ENCODE data around the gene DNAJC30. TPM values are rescaled to one million over a fixed set of nuclear protein-coding genes. Genes with fewer than 3 reads are reported as not detected.
"Not testable (repeated sequence)": the region's sequence is repeated elsewhere in the genome, so short reads cannot be mapped to it uniquely, and the experiment has no call there.

The DNAJC30 gene
- total and polyA plus RNA-seq, 2 donors (not counting 1 experiment from before 2014, with no cell fraction given), result 3.8 to 7.3 TPM

- H3K4me1 ChIP-seq (ENCODE audit: control insufficient read depth, extremely low read depth, insufficient read depth, low read length), result peaks cover 2% of the 10 kb centered on the region
- H4K20me1 ChIP-seq (ENCODE audit: control insufficient read depth, extremely low read depth, insufficient read depth, low read length), result no peaks in the 10 kb centered on the region
- TF ChIP-seq EZH2 (IDR thresholded peaks at IDR 0.05; ENCODE audit: low read length, missing control alignments) (no peak), CTCF (conservative IDR thresholded peaks at IDR 0.05 in 1 of 2, IDR thresholded peaks at IDR 0.05 in 1 of 2; ENCODE audit: low read depth in 1 of 2, low read length in 2 of 2) (no peak)
- H2AFZ ChIP-seq (ENCODE audit: low read length), result no peak overlapping the region
- H3K36me3 ChIP-seq (ENCODE audit: control insufficient read depth, insufficient read depth, low read length), result no peaks in the 10 kb centered on the region
- no peak overlapping the region for H3K9ac ChIP-seq (ENCODE audit: insufficient read depth, low read length)
- no peak overlapping the region for H3K4me3 ChIP-seq (replicated peaks in 1 of 4; ENCODE audit: control extremely low read depth in 1 of 4, insufficient read depth in 1 of 4, low read depth in 3 of 4, low read length in 4 of 4)
- H3K27me3 ChIP-seq (ENCODE audit: control insufficient read depth, insufficient read depth, low read length), result no peaks in the 10 kb centered on the region
- H3K9me3 ChIP-seq (ENCODE audit: control insufficient read depth, insufficient read depth, low read depth, low read length), result no peaks in the 10 kb centered on the region
- DNase-seq (ENCODE audit: low read depth in 2 of 2), result no peak
- no peak overlapping the region for H3K27ac ChIP-seq (ENCODE audit: insufficient read depth, low read length)
- no peak overlapping the region for H3K4me2 ChIP-seq (ENCODE audit: extremely low read depth, insufficient read depth, low read length)
- H3K79me2 ChIP-seq (ENCODE audit: control insufficient read depth, insufficient read depth, low read length), result peaks cover 5% of the 10 kb centered on the region
These were observed 40.6 kb upstream of the DNAJC30 start for GRCh38 chr7:73723813-73724212.

GRCh38 chr7:73722785-73723184, 39.5 kb upstream of the DNAJC30 start:
- no peaks in the 10 kb centered on the region for H3K9me3 ChIP-seq (ENCODE audit: control insufficient read depth, insufficient read depth, low read depth, low read length)
- H3K9ac ChIP-seq (ENCODE audit: insufficient read depth, low read length), result no peak overlapping the region
- TF ChIP-seq CTCF (conservative IDR thresholded peaks at IDR 0.05 in 1 of 2, IDR thresholded peaks at IDR 0.05 in 1 of 2; ENCODE audit: low read depth in 1 of 2, low read length in 2 of 2) (no peak), EZH2 (IDR thresholded peaks at IDR 0.05; ENCODE audit: low read length, missing control alignments) (no peak)
- no peak for DNase-seq (ENCODE audit: low read depth in 2 of 2)
- H3K79me2 ChIP-seq (ENCODE audit: control insufficient read depth, insufficient read depth, low read length), result peaks cover 13% of the 10 kb centered on the region
- no peaks in the 10 kb centered on the region for H4K20me1 ChIP-seq (ENCODE audit: control insufficient read depth, extremely low read depth, insufficient read depth, low read length)
- H3K4me3 ChIP-seq (replicated peaks in 1 of 4; ENCODE audit: control extremely low read depth in 1 of 4, insufficient read depth in 1 of 4, low read depth in 3 of 4, low read length in 4 of 4), result no peak overlapping the region
- no peak overlapping the region for H2AFZ ChIP-seq (ENCODE audit: low read length)
- no peak overlapping the region for H3K4me2 ChIP-seq (ENCODE audit: extremely low read depth, insufficient read depth, low read length)
- H3K27me3 ChIP-seq (ENCODE audit: control insufficient read depth, insufficient read depth, low read length), result no peaks in the 10 kb centered on the region
- H3K27ac ChIP-seq (ENCODE audit: insufficient read depth, low read length), result no peak overlapping the region
- H3K36me3 ChIP-seq (ENCODE audit: control insufficient read depth, insufficient read depth, low read length), result no peaks in the 10 kb centered on the region
- peaks cover 6% of the 10 kb centered on the region for H3K4me1 ChIP-seq (ENCODE audit: control insufficient read depth, extremely low read depth, insufficient read depth, low read length)

GRCh38 chr7:73722182-73722581, 38.9 kb upstream of the DNAJC30 start:
- H3K9ac ChIP-seq (ENCODE audit: insufficient read depth, low read length); H3K4me3 ChIP-seq (replicated peaks in 1 of 4; ENCODE audit: control extremely low read depth in 1 of 4, insufficient read depth in 1 of 4, low read depth in 3 of 4, low read length in 4 of 4); H3K36me3 ChIP-seq (ENCODE audit: control insufficient read depth, insufficient read depth, low read length); DNase-seq (ENCODE audit: low read depth in 2 of 2); H3K4me2 ChIP-seq (ENCODE audit: extremely low read depth, insufficient read depth, low read length); H4K20me1 ChIP-seq (ENCODE audit: control insufficient read depth, extremely low read depth, insufficient read depth, low read length); H2AFZ ChIP-seq (ENCODE audit: low read length); H3K27me3 ChIP-seq (ENCODE audit: control insufficient read depth, insufficient read depth, low read length); H3K27ac ChIP-seq (ENCODE audit: insufficient read depth, low read length); H3K9me3 ChIP-seq (ENCODE audit: control insufficient read depth, insufficient read depth, low read depth, low read length): not testable (repeated sequence)
- Histone ChIP-seq H3K79me2 (ENCODE audit: control insufficient read depth, insufficient read depth, low read length) (peaks cover 19% of the 10 kb centered on the region), H3K4me1 (ENCODE audit: control insufficient read depth, extremely low read depth, insufficient read depth, low read length) (peaks cover 12% of the 10 kb centered on the region)
